C4-2B (cell line): ENCODE measurements around the gene MRPL10.

ENCODE experiments used
- ZFX ChIP-seq: fragments of 450-650 bp; IDR thresholded peaks from 2 replicates; pipeline ENCODE4 v1.6.1; 2017
- TF ChIP-seq, protein P1 (sequence below): fragments of 450-650 bp; conservative IDR thresholded peaks from 2 replicates; pipeline ENCODE4 v1.5.1; 2017; ENCODE audit warnings: mild to moderate bottlenecking

DNA sequence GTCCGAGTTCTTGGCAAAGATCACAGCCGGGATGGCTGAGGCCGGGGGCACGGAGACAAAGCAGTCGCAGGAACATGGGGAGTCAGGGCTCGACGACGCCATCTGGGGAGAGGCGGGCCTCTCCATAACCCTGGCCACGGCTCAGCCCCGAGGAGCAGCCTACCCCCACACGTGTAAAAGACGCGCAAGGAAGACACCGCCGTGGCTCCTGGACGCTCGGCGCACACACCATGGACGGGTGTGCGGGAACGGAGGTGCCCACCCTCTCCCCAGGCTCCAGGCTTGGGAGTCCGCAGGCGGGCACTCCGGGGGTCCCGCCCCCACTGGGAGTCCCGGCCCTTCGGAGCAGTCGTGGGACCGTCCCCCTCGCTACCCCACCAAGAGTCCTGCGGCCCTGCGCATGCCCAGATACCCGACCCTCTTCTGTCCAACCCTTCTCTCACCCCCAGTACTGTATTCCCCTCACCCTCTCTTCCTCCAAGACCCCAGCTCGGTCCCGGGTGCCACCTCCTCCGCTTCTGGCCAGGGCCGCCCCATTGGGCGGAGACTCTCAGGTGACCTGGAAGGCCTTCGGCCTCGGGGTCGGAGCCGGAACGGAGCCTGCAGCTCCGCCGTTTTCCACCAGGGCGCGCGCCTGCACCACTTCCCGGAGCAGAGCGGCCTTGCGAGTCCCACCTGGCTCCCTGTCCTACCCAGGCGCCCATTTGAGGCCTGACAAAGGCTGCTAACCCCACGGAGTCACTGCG lies 9.6 kb upstream of the MRPL10 start, which contains the start of gene SCRN2:
- TF ChIP-seq, protein P1, sequence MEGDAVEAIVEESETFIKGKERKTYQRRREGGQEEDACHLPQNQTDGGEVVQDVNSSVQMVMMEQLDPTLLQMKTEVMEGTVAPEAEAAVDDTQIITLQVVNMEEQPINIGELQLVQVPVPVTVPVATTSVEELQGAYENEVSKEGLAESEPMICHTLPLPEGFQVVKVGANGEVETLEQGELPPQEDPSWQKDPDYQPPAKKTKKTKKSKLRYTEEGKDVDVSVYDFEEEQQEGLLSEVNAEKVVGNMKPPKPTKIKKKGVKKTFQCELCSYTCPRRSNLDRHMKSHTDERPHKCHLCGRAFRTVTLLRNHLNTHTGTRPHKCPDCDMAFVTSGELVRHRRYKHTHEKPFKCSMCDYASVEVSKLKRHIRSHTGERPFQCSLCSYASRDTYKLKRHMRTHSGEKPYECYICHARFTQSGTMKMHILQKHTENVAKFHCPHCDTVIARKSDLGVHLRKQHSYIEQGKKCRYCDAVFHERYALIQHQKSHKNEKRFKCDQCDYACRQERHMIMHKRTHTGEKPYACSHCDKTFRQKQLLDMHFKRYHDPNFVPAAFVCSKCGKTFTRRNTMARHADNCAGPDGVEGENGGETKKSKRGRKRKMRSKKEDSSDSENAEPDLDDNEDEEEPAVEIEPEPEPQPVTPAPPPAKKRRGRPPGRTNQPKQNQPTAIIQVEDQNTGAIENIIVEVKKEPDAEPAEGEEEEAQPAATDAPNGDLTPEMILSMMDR: peak; percentile 99
- TF ChIP-seq ZFX: peak; percentile 45; the same call in 1 of the 2 replicates
